ENCODE measurements around the gene ZFAND3. TPM values are rescaled to one million over a fixed set of nuclear protein-coding genes. Genes with fewer than 3 reads are reported as not detected.

ZFAND3 gene
- total RNA-seq, 2 experiments from 2014 or later: 8.3 to 33.8 TPM

- no peaks in the 10 kb centered on the region for H3K79me2 ChIP-seq (ENCODE audit: insufficient read depth, low read depth, low read length)
- DNase-seq (ENCODE audit: low spot score): no peak
- H3K36me3 ChIP-seq (ENCODE audit: insufficient read depth, low read length): no peaks in the 10 kb centered on the region
- no TSS peak for BruUV-seq (replicated peaks)
- POLR2A ChIA-PET: interaction anchor here (0.5 to 1.4 kb wide), 3 partner anchors 11 to 384 kb away, joined by 3 to 6 read pairs (median 3); no protein-coding TSS in a partner anchor
- CTCF ChIA-PET (ENCODE audit: unreplicated experiment): no interaction called here
- no peaks in the 10 kb centered on the region for H3K9me2 ChIP-seq (ENCODE audit: insufficient read depth, low read length)
- H3K27ac ChIP-seq (ENCODE audit: low read depth, low read length, poor library complexity, severe bottlenecking): no peak overlapping the region
- TF ChIP-seq EZH2phosphoT487 (IDR thresholded peaks at IDR 0.05; ENCODE audit: borderline replicate concordance, low read depth, low read length) (no peak), CTCF (conservative IDR thresholded peaks at IDR 0.05; ENCODE audit: low read length) (no peak)
- H3K4me1 ChIP-seq (ENCODE audit: insufficient read depth, low read length, poor library complexity, severe bottlenecking): no peaks in the 10 kb centered on the region
- no peak overlapping the region for H3K4me2 ChIP-seq (ENCODE audit: low read length)
- H2AFZ ChIP-seq (ENCODE audit: low read length): no peak overlapping the region
- no peaks in the 10 kb centered on the region for H4K20me1 ChIP-seq (ENCODE audit: insufficient read depth, low read length)
- H3K9me3 ChIP-seq (ENCODE audit: low read length): no peaks in the 10 kb centered on the region
- H3K4me3 ChIP-seq (ENCODE audit: low read depth, low read length, poor library complexity, severe bottlenecking): no peak overlapping the region
- intact Hi-C loops (cut with micrococcal nuclease; ENCODE audit: unreplicated experiment): no loop called here
These were observed 285.5 kb downstream of the ZFAND3 start for GRCh38 chr6:38105066-38105465.

- Histone ChIP-seq H4K20me1 (ENCODE audit: insufficient read depth, low read length) (no peaks in the 10 kb centered on the region), H3K36me3 (ENCODE audit: insufficient read depth, low read length) (no peaks in the 10 kb centered on the region), H2AFZ (ENCODE audit: low read length) (no peak overlapping the region), H3K4me1 (ENCODE audit: insufficient read depth, low read length, poor library complexity, severe bottlenecking) (no peaks in the 10 kb centered on the region), H3K4me2 (ENCODE audit: low read length) (no peak overlapping the region), H3K27ac (ENCODE audit: low read depth, low read length, poor library complexity, severe bottlenecking) (no peak overlapping the region), H3K9me3 (ENCODE audit: low read length) (no peaks in the 10 kb centered on the region), H3K9me2 (ENCODE audit: insufficient read depth, low read length) (no peaks in the 10 kb centered on the region), H3K4me3 (ENCODE audit: low read depth, low read length, poor library complexity, severe bottlenecking) (no peak overlapping the region), H3K79me2 (ENCODE audit: insufficient read depth, low read depth, low read length) (no peaks in the 10 kb centered on the region)
- no peak for TF ChIP-seq CTCF (conservative IDR thresholded peaks at IDR 0.05; ENCODE audit: low read length)
- no peak for TF ChIP-seq EZH2phosphoT487 (IDR thresholded peaks at IDR 0.05; ENCODE audit: borderline replicate concordance, low read depth, low read length)
- DNase-seq (ENCODE audit: low spot score): no peak
- ChIA-PET POLR2A (interaction anchor here (0.8 to 1.7 kb wide), 3 partner anchors 9 to 78 kb away, joined by 3 to 5 read pairs (median 4); no protein-coding TSS in a partner anchor), CTCF (ENCODE audit: unreplicated experiment) (no interaction called here)
- no TSS peak for BruUV-seq (replicated peaks)
- intact Hi-C loops (cut with micrococcal nuclease; ENCODE audit: unreplicated experiment): no loop called here
These were observed 287.5 kb downstream of the ZFAND3 start for GRCh38 chr6:38107073-38107472.

GRCh38 chr6:38110481-38110971 lies 291.0 kb downstream of the ZFAND3 start:
- ChIA-PET POLR2A (interaction anchor here (0.7 kb wide), 1 partner anchor 67 kb away, joined by 3 read pairs; no protein-coding TSS in a partner anchor), CTCF (ENCODE audit: unreplicated experiment) (no interaction called here)
- H4K20me1 ChIP-seq (ENCODE audit: insufficient read depth, low read length): 0 out of 2 replicates have a peak, but pooled peaks cover 4% of the 10 kb centered on the region

More at GRCh38 chr6:38110481-38110971, 291.0 kb downstream of the ZFAND3 start:
- Histone ChIP-seq H3K36me3 (ENCODE audit: insufficient read depth, low read length) (no peaks in the 10 kb centered on the region), H3K4me2 (ENCODE audit: low read length) (no peak overlapping the region), H3K27ac (ENCODE audit: low read depth, low read length, poor library complexity, severe bottlenecking) (no peak overlapping the region), H3K4me3 (ENCODE audit: low read depth, low read length, poor library complexity, severe bottlenecking) (no peak overlapping the region), H3K79me2 (ENCODE audit: insufficient read depth, low read depth, low read length) (no peaks in the 10 kb centered on the region), H3K9me2 (ENCODE audit: insufficient read depth, low read length) (no peaks in the 10 kb centered on the region), H2AFZ (ENCODE audit: low read length) (no peak overlapping the region), H3K9me3 (ENCODE audit: low read length) (no peaks in the 10 kb centered on the region), H3K4me1 (ENCODE audit: insufficient read depth, low read length, poor library complexity, severe bottlenecking) (no peaks in the 10 kb centered on the region)
- no TSS peak for BruUV-seq (replicated peaks)
- no peak for DNase-seq (ENCODE audit: low spot score)
- intact Hi-C loops (cut with micrococcal nuclease; ENCODE audit: unreplicated experiment): no loop called here
- TF ChIP-seq CTCF (conservative IDR thresholded peaks at IDR 0.05; ENCODE audit: low read length): no peak
- no peak for TF ChIP-seq EZH2phosphoT487 (IDR thresholded peaks at IDR 0.05; ENCODE audit: borderline replicate concordance, low read depth, low read length)

Measured in OCI-LY7 (cell line).